HG03280 (cell line): ENCODE data around the gene ZFYVE28.
"Not testable (repeated sequence)": the region's sequence is repeated elsewhere in the genome, so short reads cannot be mapped to it uniquely, and the experiment has no call there.

ENCODE experiments used
- ATAC-seq: cut with Tn5 transposase; IDR thresholded peaks from one replicate; pipeline ENCODE4 v1.9.1; 2021; ENCODE audit warnings: mild to moderate bottlenecking, moderate library complexity; ENCODE audit not compliant: unreplicated experiment

Gene ZFYVE28

DNA sequence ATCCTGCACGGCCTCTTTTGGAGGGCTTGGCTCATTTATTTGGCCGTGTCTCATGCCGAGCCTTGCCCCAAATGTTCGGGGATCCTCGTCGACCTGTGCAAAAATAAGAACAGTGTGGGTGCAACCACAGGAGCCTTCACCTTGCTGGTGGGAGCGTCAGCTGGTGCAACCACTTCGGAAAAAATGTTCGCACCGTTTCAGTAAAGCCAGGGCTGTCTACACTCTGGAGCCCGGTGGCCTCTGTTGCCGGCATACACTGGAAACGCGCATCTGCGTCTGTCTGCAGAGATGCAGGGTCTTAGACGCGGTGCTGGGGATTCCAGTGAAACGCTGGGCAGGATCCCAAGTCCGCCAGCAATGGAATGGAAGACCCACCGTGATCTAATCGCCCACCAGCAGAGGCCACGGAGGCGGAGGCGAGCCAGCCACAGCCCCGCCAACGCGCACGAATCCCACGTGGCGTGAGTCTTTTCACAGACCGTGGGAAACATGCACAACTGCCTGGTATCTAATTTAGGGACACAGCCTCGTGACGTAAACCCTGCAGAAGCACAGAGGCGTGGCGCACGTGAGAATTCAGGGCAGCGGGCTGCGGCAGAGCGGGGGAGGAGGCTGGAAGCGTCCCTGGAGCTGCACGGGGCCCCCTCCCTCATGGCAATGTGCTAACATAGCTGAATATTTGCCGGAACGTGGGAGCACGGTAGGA lies 142.7 kb downstream of the ZFYVE28 start:
- ATAC-seq: no peak

DNA sequence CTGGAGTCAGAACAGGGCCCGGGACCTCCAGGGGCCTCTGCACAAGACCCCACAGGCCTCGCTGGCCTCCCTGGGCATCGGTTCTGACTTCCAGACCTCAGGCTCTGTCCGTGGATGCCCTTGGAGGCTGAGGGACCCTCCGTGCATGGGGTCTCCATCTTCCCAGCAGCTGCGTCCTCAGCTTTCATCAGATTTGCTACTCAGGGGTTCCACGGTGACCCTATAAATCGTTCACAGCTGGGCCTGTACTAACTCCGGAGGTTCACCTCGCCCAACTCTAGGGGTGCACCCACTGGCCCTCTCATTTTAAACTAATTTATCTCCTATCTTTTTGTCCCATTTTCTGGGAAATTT lies 143.4 kb downstream of the ZFYVE28 start:
- ATAC-seq: not testable (repeated sequence)

DNA sequence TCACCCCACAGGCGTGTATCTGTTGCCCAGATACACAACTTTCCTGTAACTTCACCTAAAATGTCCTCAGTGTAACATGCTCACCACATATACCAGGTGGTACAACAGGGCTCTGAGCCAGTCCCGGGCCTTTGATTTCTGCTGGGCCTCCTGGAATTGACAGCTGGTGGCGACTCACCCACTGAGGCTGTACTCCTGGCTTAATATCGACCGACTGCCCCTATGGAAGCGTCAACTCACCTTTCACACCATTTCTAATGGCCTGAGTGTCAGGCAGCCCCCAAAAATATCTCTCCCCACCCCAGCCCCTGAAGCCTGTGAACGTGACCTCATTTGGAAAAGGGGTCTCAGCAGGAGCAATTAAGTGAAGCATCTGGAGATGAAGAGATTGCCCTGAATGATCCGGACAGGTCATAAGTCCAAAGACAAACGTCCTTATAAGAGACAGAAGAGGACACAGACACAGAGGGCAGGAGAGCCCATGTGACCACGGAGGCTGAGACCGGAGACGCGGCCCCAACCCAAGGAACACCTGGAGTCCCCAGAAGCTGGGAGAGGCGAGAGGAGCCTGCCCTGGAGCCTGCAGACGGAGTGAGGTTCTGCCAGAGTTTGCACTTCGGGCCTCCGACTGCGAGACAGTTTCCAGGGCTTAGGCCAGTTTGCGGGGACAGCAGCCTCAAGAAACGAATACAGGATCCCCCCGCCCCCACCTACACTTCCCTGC lies 144.0 kb downstream of the ZFYVE28 start:
- ATAC-seq: no peak

DNA sequence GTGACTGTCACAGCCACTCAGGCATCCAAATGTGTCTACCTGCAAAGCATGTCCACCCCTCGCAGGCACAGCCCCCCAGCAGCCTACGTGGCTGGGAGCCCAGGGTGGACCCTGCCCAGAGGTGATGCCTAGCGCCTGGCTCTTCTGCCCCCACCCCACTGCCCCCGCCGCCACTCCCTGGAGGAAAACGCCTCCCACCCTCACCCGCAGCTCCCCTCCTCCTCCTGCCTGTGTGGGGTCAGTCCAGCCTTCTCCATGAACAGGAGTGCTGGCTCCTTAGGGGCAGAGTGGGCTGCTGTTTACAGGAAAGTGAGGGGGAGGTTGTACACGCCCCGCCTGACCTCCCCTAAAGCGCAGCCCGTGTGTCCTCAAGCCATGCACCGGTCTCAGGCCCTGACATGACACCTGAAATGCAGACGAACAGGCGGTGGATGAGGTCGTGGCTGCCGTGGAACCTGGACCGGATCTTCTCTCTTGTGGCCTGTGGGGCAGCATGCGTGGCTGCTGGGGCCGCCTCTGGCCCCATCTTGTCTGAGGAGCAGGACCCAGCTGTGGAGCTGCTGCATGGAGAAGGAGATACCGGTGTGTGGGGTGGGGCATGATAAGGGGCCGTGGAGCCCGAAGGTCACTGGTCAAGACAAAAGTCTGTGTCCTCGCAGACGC lies 144.7 kb downstream of the ZFYVE28 start:
- ATAC-seq: no peak

DNA sequence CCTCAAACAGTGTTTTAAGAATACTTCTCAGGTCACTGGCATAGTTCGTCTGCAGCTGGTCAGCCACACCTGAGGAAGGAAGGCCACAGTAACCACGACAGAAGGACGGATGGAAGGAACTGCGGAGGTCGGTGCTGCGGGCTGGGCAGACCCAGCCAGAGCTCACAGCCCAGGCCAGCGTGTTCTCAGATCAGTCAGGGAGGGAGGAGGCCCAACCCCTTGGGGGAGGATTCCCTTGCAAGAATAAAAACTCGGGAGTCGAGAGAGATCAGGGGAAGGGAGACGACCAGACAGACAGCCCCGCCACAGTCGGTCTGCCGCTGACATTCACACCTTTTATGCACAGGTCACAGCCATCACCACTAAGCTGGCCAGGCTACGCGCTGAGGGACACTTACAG lies 145.2 kb downstream of the ZFYVE28 start:
- no peak for ATAC-seq

DNA sequence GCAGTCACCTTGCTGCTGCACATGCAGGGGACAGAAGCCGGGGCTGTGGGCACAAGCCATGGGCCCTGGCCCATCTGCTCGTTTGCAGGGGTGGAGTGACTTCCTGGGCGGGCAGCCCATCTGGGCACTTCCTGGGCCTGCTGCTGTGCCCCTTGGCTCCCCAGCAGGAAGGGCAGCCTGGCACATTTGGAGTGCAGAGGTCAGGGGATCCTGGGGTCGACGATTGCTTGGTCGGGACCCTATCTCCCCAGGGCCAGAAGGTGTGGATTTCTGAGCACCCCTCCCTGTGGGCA lies 145.7 kb downstream of the ZFYVE28 start:
- no peak for ATAC-seq

DNA sequence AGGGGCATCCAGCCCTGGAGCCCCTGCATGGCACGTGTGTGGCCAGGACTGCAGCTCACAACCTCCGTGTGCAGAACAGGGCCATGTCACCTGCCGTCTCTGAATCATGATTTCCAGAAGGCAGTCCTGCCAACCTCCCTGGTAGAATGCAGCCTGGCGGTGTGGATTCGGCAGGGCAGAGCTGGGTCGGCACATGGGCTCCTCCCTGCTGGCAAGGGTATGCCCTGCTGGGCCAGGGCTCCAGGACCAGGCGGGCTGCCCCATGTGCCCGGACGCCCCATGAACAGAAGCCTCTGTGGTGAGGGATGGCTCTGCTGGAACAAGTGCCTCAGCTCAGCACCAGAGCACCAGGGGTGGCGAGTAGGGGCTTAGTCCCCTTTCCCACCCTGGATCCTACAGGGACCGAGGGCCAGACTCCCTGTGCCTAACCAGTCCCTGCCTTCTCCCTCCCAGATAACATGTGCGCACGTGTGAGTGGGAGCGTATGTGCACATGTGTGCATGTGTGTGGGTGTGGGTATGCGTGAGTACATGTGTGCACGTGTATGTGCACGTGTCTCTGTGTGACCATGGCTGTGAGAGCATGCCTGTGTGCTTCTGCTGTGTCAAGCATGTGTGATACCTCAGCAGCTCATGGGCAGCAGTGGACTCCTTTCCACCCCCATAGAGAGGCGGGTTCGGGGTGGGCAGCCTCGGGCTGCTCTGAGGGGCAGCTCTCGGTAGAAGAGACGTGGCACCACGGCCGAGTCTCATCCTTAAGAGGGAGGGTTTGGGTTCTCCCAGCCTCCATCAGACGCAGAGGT lies 146.2 kb downstream of the ZFYVE28 start:
- no peak for ATAC-seq

DNA sequence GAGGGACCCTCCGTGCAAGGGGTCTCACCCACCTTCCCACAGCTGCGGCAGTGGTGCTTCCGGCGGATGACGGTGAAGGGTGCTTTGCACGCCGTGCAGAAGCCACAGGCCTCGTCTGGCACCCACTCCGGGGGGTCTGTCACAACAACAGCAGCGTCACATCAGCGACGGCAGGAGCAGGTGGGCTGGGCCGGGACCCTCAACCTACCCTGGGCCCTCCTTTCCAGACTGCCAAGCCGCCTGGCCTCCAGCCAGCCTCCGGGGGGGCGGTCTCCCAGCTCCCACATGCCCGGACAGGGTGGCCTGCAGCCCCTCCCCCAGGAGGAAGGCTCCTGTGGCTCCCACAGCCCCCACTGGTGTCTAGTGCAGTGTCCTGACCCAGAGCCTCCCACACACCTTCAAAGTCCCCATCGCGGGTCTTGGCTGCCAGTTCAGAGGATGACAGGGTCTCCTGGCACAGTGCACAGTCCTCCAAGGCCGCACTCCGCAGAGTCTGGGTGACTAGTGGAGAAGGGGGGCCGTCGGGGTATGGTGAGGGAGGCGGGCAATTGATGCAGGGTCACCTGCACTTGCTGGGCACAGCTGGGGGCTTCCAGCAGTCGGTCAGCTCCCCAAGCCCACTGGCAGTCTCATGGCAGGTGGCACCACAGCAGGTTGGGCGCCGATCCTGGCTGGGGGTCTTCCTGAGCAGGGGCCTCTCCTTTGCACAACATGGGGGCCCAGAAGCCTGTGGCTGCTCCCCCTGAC lies 147.0 kb downstream of the ZFYVE28 start:
- no peak for ATAC-seq

DNA sequence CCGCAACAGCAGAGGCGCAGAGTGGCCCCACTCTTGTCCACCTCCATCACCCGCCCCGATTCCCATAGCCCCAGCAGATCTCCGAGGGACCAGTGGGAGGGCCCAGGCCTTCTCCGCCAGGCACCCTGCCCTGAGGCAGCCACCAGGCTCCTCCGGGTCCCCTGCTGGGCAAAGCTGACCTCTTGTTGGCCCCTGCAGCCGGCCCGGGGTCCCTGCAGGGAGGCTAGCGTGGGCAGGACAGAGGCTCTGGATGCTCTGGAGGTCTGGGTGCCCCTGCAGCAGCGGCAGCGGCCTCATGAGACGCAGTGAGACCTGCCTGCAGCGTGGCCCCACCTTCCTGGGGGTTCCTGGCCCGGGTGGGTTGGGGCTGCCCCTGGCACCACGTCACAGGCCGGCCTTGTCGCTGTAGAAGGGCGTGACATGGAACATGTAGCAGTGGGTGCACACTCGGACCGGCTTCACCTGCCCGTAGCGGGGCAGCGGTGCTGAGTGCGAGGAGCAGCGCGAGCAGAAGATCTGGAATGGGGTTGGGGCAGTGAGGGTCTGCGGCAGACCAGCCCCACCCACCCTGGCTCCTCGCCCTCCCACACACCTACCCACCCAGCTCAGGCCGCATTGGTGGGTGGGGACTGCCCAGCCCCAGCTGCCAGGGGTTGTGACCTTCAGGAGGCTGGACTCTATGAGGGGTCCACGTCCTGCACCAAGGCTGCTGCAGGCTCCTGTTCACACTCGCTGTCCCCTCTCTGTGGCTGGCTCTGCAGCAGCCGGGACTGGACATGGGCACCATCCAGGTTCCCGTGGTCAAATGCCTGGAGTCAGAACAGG lies 147.9 kb downstream of the ZFYVE28 start:
- no peak for ATAC-seq

DNA sequence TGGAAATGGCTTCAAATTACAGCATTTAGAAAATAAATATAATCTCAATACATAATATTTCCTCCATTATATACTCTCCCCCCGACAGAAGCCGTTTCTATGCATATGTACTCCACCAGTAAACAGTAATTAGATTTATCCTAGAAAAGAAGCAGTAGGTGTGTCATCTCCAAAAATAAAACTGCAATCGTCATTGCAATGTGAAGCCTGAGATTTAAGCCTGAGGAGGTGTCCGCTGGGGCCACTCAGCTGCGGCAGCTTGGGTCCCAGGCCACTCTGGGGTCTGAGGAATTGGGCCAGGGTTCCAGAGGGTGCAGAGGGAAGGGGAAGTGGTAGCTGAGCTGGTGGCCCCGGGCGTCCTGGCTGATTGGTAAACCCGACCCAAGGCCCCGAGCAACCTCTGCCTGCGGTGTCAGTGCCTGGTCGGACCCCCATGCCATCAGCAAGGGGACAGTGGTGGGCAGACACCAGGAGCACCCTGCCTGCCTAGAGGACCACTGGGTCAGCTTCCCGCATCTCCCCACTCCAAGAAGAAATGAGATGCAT lies 148.8 kb downstream of the ZFYVE28 start:
- ATAC-seq: no peak

DNA sequence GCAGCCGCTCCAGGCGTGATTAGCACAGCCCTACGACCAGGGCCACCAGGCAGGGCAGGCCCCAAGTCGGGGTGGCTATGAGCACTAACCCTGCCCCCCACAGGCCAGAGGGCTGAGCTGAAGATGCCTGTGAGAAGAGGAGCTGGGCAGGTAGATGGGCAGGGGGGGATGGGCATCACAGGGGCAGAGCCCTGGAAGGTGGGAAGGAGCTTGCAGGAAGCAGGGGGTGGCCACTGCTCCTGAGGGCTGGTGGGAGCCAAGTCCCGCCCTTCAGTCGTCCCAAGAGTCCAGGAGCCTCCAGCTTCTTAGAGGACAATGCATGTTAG lies 149.3 kb downstream of the ZFYVE28 start:
- no peak for ATAC-seq

DNA sequence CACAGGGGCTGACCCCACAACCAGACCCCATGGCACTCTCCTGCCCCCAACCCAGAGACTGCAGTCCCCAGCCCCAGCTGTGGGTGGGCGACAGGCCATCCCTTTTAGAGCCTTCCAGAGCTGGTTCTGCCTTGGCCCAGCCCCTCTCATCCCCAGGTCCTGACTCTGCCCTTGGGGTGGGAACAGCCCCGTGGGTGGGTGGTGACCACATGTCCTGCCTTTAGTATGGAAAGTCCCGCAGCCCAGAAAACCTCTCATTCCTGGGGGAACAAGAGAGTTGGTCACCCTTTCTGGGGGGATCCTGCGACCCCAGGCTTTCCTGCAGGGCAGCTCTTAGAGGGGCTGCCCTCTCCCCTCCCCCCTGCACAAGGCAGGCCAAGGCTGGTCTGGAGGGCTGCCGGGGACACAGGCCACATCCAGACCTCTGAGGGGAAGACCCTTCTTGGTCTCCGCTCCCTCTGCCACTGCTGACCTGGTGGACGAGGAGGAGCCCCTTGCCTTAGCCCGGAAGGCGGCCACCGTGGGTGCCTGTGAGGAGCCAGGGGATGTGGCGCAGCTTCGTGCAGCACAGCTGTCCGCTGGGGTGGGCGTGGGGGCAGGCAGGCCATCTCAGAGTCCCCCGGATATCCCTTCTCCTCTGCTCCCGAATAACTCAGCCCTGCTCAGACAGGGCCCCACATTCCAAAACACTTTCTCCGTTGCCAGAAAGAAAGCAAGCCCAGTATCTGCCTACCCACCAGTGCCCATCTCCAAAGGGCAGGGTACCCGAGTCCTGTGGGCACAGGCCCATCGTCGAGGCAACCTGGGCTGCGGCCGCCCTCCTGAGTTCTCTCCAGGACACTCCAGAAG lies 149.9 kb downstream of the ZFYVE28 start:
- ATAC-seq: no peak

DNA sequence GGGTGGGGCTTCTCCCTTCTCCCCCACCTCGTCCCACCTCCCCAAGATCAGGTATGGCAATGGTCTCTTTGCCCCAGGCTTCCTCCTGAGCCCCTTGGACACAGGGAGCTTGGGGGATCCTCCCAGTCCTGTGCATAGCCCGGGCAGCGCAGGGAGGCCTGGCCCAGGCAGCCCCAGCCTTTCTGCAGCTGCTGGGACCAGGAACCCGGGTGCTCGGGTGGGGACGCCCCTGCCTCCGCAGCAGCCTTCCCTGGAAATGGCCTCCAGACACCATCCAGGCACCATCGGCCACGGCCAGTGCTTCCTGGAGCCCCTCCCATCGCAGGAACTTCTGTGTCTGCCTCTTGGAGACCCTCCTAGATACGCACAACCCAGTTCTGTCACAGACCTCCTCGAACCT lies 150.6 kb downstream of the ZFYVE28 start:
- no peak for ATAC-seq

DNA sequence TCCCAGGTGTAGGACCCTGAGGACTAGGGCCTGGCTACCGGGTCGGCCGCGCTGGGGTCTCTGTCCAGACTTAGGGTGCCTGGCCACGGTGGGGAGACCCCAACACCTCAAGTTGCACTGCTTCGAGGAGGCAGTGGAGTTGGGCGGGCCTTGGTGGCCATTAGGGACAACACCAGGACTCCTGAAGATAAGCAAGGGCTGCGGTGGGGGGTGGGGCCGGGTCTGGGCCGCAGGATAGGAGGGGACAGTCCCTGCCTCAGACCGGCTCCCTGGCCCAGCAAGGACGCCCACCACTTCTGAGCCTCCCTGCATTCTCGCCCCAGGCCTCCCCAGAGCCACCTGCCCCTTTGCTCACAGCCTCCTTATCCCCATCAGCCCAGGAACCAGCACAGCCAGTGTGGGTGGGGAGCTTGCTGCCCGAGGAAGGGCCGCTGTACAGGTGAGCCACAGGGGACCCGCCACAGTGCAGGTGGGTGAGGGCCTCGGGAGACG lies 151.1 kb downstream of the ZFYVE28 start:
- ATAC-seq: no peak

DNA sequence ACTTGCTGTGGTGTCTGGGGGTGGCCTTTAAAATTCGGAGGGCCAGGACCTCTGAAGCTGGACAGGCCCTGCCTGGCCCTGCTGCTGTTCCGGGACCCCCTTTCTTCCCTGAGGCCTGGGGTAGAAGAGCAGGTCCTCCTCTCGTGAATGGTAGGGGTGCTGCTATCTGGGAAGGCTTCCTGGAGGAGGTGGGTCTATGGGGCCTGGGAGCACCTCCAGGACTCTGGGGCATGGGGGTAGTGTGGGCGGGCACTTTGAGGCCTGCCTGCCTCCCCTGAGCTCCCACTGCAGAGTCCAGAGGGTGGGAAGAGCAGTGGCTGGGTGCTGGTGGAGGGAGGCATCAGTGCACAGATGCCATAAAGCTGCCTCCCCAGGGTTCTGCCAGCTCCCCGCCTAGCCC lies 151.6 kb downstream of the ZFYVE28 start:
- no peak for ATAC-seq

DNA sequence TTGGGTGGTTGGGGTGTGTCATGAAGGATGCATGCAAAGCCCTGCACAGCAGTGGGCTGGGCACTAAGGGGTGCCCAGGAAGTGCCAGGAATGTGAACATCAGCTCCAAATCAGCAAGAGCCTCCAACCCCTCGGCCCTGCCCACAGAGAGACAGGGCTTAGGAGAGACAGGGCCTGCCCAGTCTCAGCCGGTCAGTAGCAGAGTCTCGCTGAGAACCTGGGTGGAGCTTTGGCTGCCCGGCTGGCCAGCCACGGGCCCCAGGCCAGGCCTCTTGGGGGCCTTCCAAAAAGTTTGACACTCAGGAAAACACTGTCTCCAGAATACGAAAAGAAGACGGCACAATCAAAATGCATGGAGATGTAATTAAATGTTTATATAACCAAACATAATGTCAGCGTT lies 152.3 kb downstream of the ZFYVE28 start:
- ATAC-seq: no peak

DNA sequence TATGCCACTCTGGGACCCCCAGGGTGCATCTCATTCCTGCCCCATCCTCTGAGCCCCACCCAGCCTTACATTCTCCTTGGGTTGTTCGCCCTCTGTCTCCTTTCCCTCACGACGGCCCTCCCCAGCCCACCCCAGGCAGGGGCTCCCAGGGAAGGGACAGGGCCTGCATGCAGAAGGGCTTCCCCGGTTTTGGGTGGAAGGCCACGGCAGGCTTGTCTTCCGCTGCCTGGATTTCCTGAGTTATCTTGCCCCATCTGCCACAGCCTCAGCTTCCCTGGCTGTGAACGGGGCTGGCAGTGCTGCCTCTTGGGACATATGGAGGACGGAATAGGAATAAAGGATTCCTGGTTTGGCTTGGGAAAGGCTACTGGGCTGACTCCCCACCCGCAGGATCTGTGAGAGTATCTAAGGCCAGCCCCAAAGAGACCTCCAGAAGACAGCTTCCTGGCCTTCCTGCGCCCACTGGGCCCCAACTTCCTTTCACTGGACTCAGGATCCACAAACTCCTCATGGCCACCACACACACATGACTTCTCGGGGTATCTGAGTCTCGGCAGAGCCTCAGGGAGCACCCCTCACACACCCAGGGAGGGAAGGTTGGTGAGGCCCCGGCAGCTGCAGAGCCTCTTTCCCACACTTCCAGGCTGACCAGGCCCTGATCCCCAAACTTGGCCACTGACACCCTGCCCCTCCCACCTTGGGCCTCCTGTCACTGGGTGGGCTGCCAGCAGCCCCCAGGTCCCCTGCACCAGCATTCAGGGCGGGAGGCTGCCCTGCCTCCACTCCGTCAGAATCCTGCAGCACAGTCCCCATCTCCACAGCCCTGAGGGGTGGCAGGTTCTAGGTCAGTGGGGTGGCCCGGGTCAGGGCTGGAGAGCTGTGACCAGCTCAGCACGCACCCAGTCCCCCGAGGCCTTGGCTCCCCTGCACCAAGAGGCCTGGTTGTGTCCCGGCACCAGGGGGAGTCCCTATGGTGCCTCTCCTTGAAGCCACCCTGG lies 153.0 kb downstream of the ZFYVE28 start:
- ATAC-seq: no peak
